Sigmoid colon (tissue), 4 donors: ENCODE results near the gene ELP4.

Experiments
- EP300 ChIP-seq, 4 donors: sonication (generic); formaldehyde crosslinking; IDR thresholded peaks; one replicate each; pipeline ENCODE4 v1.6.1; 2017; ENCODE audit warnings: antibody characterized with exemption in 4 of 4
- POLR2A ChIP-seq, 2 donors: fragments of 450-650 bp; IDR thresholded peaks; one replicate each; pipeline ENCODE4 v1.6.1; 2016; ENCODE audit warnings: antibody characterized with exemption in 2 of 2, mild to moderate bottlenecking in 2 of 2, moderate library complexity in 2 of 2
- TF ChIP-seq, protein P1 (sequence below), 4 experiments: fragments of 450-650 bp in 3 of 4; fragments of 200-600 bp in 1 of 4; IDR thresholded peaks; one replicate each; pipeline ENCODE4 v1.5.1; 2016 to 2019; ENCODE audit warnings: antibody characterized with exemption in 4 of 4, mild to moderate bottlenecking in 3 of 4, moderate library complexity in 2 of 4

DNA sequence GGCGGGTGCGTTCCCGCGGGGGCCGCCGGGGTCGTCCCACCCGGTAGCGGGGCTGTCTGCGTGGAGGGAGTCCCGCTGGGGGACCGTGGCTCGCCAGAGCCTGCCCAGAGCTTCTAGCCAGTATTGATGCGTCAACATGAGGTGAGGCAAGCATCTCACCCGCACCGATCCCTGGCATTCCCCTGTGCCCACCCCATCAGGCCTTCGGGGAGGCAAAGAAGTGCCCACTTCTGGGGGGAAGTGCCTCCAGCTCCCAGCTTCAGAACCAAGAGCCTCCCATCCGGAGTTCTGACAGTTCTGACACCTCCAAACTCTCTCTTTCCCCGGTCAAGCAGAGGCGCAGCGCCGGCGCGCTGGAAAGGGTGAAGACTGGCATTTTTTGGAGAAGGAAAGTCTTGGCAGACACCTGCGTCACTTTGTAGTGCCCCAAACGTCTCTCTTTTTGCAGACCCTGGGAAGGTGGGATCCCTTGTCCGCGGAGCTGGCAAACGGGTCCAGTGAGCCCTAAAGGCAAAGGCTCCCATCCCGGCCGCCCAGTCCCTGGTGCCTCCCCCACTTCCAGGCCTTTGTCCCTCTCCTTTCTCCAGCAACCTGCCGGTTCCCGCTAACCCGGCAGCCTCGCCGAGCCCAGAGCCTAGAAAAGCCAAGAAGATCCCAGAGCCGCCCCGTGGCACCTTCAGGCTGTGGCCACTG is 304.8 kb downstream of the ELP4 start:
- TF ChIP-seq, protein P1, sequence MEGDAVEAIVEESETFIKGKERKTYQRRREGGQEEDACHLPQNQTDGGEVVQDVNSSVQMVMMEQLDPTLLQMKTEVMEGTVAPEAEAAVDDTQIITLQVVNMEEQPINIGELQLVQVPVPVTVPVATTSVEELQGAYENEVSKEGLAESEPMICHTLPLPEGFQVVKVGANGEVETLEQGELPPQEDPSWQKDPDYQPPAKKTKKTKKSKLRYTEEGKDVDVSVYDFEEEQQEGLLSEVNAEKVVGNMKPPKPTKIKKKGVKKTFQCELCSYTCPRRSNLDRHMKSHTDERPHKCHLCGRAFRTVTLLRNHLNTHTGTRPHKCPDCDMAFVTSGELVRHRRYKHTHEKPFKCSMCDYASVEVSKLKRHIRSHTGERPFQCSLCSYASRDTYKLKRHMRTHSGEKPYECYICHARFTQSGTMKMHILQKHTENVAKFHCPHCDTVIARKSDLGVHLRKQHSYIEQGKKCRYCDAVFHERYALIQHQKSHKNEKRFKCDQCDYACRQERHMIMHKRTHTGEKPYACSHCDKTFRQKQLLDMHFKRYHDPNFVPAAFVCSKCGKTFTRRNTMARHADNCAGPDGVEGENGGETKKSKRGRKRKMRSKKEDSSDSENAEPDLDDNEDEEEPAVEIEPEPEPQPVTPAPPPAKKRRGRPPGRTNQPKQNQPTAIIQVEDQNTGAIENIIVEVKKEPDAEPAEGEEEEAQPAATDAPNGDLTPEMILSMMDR (IDR thresholded peaks at IDR 0.05), result no peak
- TF ChIP-seq POLR2A (IDR thresholded peaks at IDR 0.05) (no peak), EP300 (IDR thresholded peaks at IDR 0.05) (no peak)
